H9 (cell line): ENCODE results near the gene NOL9. TPM values are rescaled to one million over a fixed set of nuclear protein-coding genes. Genes with fewer than 3 reads are reported as not detected.

Source experiments
- DNase-seq: peaks from one replicate; pipeline ENCODE4 v3.0.0-alpha.2; 2017
- H2AFZ ChIP-seq: one replicate; pipeline ENCODE4 v1.6.1; 2013; ENCODE audit warnings: mild to moderate bottlenecking, low read length, control low read depth, moderate library complexity
- H2AK5ac ChIP-seq: 2 replicates; pipeline ENCODE4 v1.6.1; 2013; ENCODE audit warnings: low read length, control low read depth, mixed read lengths; ENCODE audit not compliant: insufficient read length
- H2BK120ac ChIP-seq: one replicate; pipeline ENCODE4 v1.6.1; 2013; ENCODE audit warnings: low read depth, mild to moderate bottlenecking, low read length, control low read depth, inconsistent platforms; ENCODE audit not compliant: poor library complexity, severe bottlenecking
- H2BK12ac ChIP-seq: 2 replicates; pipeline ENCODE4 v1.6.1; 2013; ENCODE audit warnings: low read length, control low read depth, mixed read lengths, low read depth; ENCODE audit not compliant: insufficient read length
- H2BK15ac ChIP-seq: 2 replicates; pipeline ENCODE4 v1.6.1; 2013; ENCODE audit warnings: low read depth, low read length, control low read depth
- H2BK20ac ChIP-seq: one replicate; pipeline ENCODE4 v1.6.1; 2013; ENCODE audit warnings: low read depth, mild to moderate bottlenecking, low read length, control low read depth, inconsistent platforms; ENCODE audit not compliant: poor library complexity, severe bottlenecking
- H2BK5ac ChIP-seq: 2 replicates; pipeline ENCODE4 v1.6.1; 2013; ENCODE audit warnings: low read length, control low read depth, mixed read lengths; ENCODE audit not compliant: insufficient read length
- H3K14ac ChIP-seq: 2 replicates; pipeline ENCODE4 v1.6.1; 2013; ENCODE audit warnings: low read length, control low read depth; ENCODE audit not compliant: insufficient read depth
- H3K18ac ChIP-seq: 2 replicates; pipeline ENCODE4 v1.6.1; 2013; ENCODE audit warnings: low read depth, mild to moderate bottlenecking, mixed read lengths, low read length, control low read depth; ENCODE audit not compliant: insufficient read length
- H3K23ac ChIP-seq: 2 replicates; pipeline ENCODE4 v1.6.1; 2013; ENCODE audit warnings: low read length, control low read depth, mixed read lengths, low read depth; ENCODE audit not compliant: insufficient read length
- H3K23me2 ChIP-seq: 2 replicates; pipeline ENCODE4 v1.6.1; 2013; ENCODE audit warnings: low read depth, mild to moderate bottlenecking, mixed read lengths, low read length, control low read depth; ENCODE audit not compliant: insufficient read length, poor library complexity, severe bottlenecking
- H3K27ac ChIP-seq: 2 replicates; pipeline ENCODE4 v1.5.1; 2013; ENCODE audit warnings: low read length, control low read depth, mixed read lengths, low read depth; ENCODE audit not compliant: insufficient read length
- H3K27me3 ChIP-seq: 2 replicates; pipeline ENCODE4 v1.6.1; 2013; ENCODE audit warnings: low read length, control low read depth, inconsistent platforms; ENCODE audit not compliant: insufficient read depth
- H3K4ac ChIP-seq: 2 replicates; pipeline ENCODE4 v1.6.1; 2013; ENCODE audit warnings: low read depth, mild to moderate bottlenecking, control low read depth, inconsistent platforms, low read length, moderate library complexity
- H3K4me1 ChIP-seq: 2 replicates; pipeline ENCODE4 v1.6.1; 2013; ENCODE audit warnings: low read length, control low read depth, inconsistent platforms; ENCODE audit not compliant: insufficient read depth
- H3K4me2 ChIP-seq: 2 replicates; pipeline ENCODE4 v1.6.1; 2013; ENCODE audit warnings: low read length, control low read depth, mixed read lengths; ENCODE audit not compliant: insufficient read length, insufficient read depth
- H3K56ac ChIP-seq: 2 replicates; pipeline ENCODE4 v1.6.1; 2013; ENCODE audit warnings: low read depth, mild to moderate bottlenecking, mixed read lengths, low read length, control low read depth; ENCODE audit not compliant: insufficient read length
- H3K79me1 ChIP-seq: 2 replicates; pipeline ENCODE4 v1.6.1; 2013; ENCODE audit warnings: low read depth, mild to moderate bottlenecking, moderate library complexity, low read length, control low read depth, inconsistent platforms; ENCODE audit not compliant: insufficient read depth, poor library complexity, severe bottlenecking
- H3K79me2 ChIP-seq: 2 replicates; pipeline ENCODE4 v1.6.1; 2013; ENCODE audit warnings: low read length, control low read depth, inconsistent platforms; ENCODE audit not compliant: insufficient read depth
- H3K9ac ChIP-seq: 2 replicates; pipeline ENCODE4 v1.6.1; 2013; ENCODE audit warnings: low read length, control low read depth, mixed read lengths; ENCODE audit not compliant: insufficient read length; ENCODE audit errors: extremely low read depth
- H3K9me3 ChIP-seq: one replicate; pipeline ENCODE4 v1.6.1; 2013; ENCODE audit warnings: low read depth, low read length, inconsistent platforms; ENCODE audit not compliant: control insufficient read depth
- H3T11ph ChIP-seq: one replicate; pipeline ENCODE4 v1.6.1; 2013; ENCODE audit warnings: mild to moderate bottlenecking, low read length, control low read depth, inconsistent platforms
- H4K20me1 ChIP-seq: one replicate; pipeline ENCODE4 v1.6.1; 2013; ENCODE audit not compliant: control insufficient read depth, insufficient read length, insufficient read depth
- H4K5ac ChIP-seq: 2 replicates; pipeline ENCODE4 v1.6.1; 2013; ENCODE audit warnings: low read depth, mild to moderate bottlenecking, mixed read lengths, low read length, control low read depth; ENCODE audit not compliant: insufficient read length
- H4K8ac ChIP-seq: replicated peaks from 2 replicates; pipeline ENCODE4 v1.6.1; 2013; ENCODE audit warnings: low read length, control low read depth, mixed read lengths, low read depth; ENCODE audit not compliant: insufficient read length
- H4K91ac ChIP-seq: 2 replicates; pipeline ENCODE4 v1.6.1; 2013; ENCODE audit warnings: low read depth, mild to moderate bottlenecking, moderate library complexity, mixed read lengths, low read length, control low read depth; ENCODE audit not compliant: insufficient read length
- H3K27ac Mint-ChIP-seq, 3 experiments: 2 replicates in 2 of 3; 3 replicates in 1 of 3; pipeline ENCODE4 v1.8.0; 2020 to 2021; ENCODE audit warnings: mixed read lengths in 3 of 3, mild to moderate bottlenecking in 1 of 3, moderate library complexity in 1 of 3
- H3K27me3 Mint-ChIP-seq: 2 replicates; pipeline ENCODE4 v1.8.0; 2021; ENCODE audit warnings: low read depth, mild to moderate bottlenecking, moderate library complexity, mixed read lengths
- H3K36me3 Mint-ChIP-seq, 3 experiments: 2 replicates in 2 of 3; 3 replicates in 1 of 3; pipeline ENCODE4 v1.8.0; 2020 to 2021; ENCODE audit warnings: low read depth in 3 of 3, mixed read lengths in 3 of 3; ENCODE audit not compliant: insufficient read depth in 1 of 3
- H3K4me1 Mint-ChIP-seq, 2 experiments: 2 replicates each; pipeline ENCODE4 v1.8.0; 2020; ENCODE audit warnings: mixed read lengths in 2 of 2
- H3K4me3 Mint-ChIP-seq, 2 experiments: 2 replicates in 1 of 2; 3 replicates in 1 of 2; pipeline ENCODE4 v1.8.0; 2020 to 2021; ENCODE audit warnings: mild to moderate bottlenecking in 2 of 2, mixed read lengths in 2 of 2, moderate library complexity in 1 of 2
- H3K9me3 Mint-ChIP-seq, 2 experiments: 2 replicates in 1 of 2; 3 replicates in 1 of 2; pipeline ENCODE4 v1.8.0; 2020; ENCODE audit warnings: mild to moderate bottlenecking in 2 of 2, mixed read lengths in 2 of 2, moderate library complexity in 1 of 2
- WGBS: extraction: QIAGEN DNeasy Blood & Tissue Kit; methylation state at CpG from one replicate; pipeline ENCODE4 v1.1.7; 2013; ENCODE audit warnings: missing lambda C conversion rate, low lambda C conversion rate, mixed read lengths; ENCODE audit not compliant: insufficient read length; ENCODE audit errors: extremely low coverage; 5-methylcytosine and 5-hydroxymethylcytosine counted together
- total RNA-seq: library from RNA; stranded (reverse); gene quantifications from 2 replicates; pipeline ENCODE4 v1.2.1, GENCODE V29; 2021
- TF ChIP-seq, protein P1 (sequence below): fragments of 200-600 bp; sonication (generic); conservative IDR thresholded peaks from 3 replicates; pipeline ENCODE4 v1.8.0; 2021; ENCODE audit warnings: antibody characterized with exemption, mild to moderate bottlenecking

Gene NOL9
- total RNA-seq, 1 experiment from 2014 or later: 50.4 TPM

DNA sequence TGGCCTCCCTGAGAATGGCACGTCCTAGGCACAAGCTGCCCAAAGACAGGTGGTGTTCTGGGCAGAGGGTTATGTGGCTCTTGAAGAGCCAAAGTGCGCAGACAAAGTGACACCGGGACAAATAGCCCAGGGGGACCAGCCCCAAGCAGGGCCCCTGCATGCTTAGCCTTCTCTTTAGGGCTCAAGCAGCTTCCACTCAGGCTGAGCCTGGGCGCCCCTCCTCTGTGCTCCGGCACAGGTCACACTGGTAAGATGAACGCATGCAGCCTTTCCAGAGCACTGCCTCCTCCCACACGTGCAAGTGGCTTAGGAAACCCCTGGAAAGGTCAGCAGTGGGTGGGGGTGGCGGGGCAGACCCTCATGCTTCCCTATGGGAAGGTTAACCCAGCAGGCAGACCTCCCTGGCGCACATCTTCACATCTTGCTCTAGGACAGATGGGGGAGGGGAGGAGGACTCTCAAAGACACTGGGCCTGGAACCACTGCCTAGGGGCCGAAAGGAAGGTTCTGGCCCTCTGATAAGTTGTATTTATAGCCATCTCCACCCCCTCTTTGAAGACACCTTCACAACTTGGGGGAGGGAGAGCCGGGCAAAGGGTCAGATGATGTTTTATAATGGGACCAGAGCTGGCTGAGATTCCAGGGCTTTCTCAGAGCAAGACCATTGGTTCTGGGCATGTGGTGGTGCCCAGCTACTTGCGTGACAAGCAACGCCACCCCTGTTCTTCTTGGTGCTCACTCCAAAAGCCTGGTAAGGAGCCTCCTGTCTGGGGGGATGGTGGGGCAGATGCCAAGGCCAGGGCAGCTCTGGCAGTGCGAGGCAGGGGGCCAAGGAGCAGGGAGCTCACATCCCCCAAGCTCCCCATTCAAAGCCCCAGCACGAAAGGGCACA is 42.8 kb upstream of the NOL9 start:
- Mint-ChIP-seq H3K27me3 (no peaks in the 10 kb centered on the region), H3K9me3 (no peaks in the 10 kb centered on the region), H3K27ac (no peak overlapping the region; a peak in 1 of 7 replicates), H3K36me3 (peaks cover 23 to 73% (median 52%) of the 10 kb centered on the region in 3 experiments), H3K4me1 (peaks cover 16 to 18% of the 10 kb centered on the region in 2 experiments), H3K4me3 (no peak overlapping the region)
- Histone ChIP-seq H2BK120ac (no peak overlapping the region), H3K79me1 (no peaks in the 10 kb centered on the region), H3K79me2 (peaks cover 18% of the 10 kb centered on the region; the same call in 1 of the 2 replicates), H3T11ph (no peak overlapping the region), H3K27me3 (no peaks in the 10 kb centered on the region), H2BK12ac (no peak overlapping the region), H3K4me2 (no peak overlapping the region), H3K14ac (no peak overlapping the region), H3K4me1 (no peaks in the 10 kb centered on the region), H4K91ac (no peak overlapping the region), H2BK15ac (no peak overlapping the region), H2BK5ac (no peak overlapping the region), H3K27ac (no peak overlapping the region), H3K4ac (no peak overlapping the region), H4K20me1 (peaks cover 2% of the 10 kb centered on the region), H3K23me2 (peaks cover 12% of the 10 kb centered on the region), H3K9me3 (no peaks in the 10 kb centered on the region), H3K18ac (no peak overlapping the region), H2AFZ (no peak overlapping the region), H3K9ac (no peak overlapping the region), H4K8ac (no peak overlapping the region), H4K5ac (no peak overlapping the region), H2AK5ac (no peak overlapping the region), H3K23ac (no peak overlapping the region), H3K56ac (no peak overlapping the region), H2BK20ac (no peak overlapping the region)
- TF ChIP-seq, protein P1, sequence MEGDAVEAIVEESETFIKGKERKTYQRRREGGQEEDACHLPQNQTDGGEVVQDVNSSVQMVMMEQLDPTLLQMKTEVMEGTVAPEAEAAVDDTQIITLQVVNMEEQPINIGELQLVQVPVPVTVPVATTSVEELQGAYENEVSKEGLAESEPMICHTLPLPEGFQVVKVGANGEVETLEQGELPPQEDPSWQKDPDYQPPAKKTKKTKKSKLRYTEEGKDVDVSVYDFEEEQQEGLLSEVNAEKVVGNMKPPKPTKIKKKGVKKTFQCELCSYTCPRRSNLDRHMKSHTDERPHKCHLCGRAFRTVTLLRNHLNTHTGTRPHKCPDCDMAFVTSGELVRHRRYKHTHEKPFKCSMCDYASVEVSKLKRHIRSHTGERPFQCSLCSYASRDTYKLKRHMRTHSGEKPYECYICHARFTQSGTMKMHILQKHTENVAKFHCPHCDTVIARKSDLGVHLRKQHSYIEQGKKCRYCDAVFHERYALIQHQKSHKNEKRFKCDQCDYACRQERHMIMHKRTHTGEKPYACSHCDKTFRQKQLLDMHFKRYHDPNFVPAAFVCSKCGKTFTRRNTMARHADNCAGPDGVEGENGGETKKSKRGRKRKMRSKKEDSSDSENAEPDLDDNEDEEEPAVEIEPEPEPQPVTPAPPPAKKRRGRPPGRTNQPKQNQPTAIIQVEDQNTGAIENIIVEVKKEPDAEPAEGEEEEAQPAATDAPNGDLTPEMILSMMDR: no peak
- no peak for DNase-seq
- no CpG with 5 or more reads among the region's 15 CpGs for WGBS
